PFSK-1 (cell line): ENCODE data around the gene COL18A1.

ENCODE experiments used
- FOXP2 ChIP-seq: optimal IDR thresholded peaks from 2 replicates; pipeline ENCODE3; 2011; ENCODE audit warnings: borderline replicate concordance, control low read depth, inconsistent platforms; ENCODE audit not compliant: insufficient read depth; ENCODE audit errors: extremely low read length, extremely low read depth
- POLR2AphosphoS5 ChIP-seq: IDR thresholded peaks from 2 replicates; pipeline ENCODE4 v1.6.1; 2012; ENCODE audit warnings: low read depth, mild to moderate bottlenecking, control low read depth, low read length, moderate library complexity
- SIN3A ChIP-seq: IDR thresholded peaks from 2 replicates; pipeline ENCODE4 v1.6.1; 2012; ENCODE audit warnings: mild to moderate bottlenecking, low read length, moderate library complexity, borderline replicate concordance; ENCODE audit not compliant: insufficient read depth
- TAF1 ChIP-seq: IDR thresholded peaks from 2 replicates; pipeline ENCODE4 v1.6.1; 2012; ENCODE audit warnings: low read length, control low read depth, borderline replicate concordance; ENCODE audit not compliant: insufficient read depth
- TF ChIP-seq, protein P1 (sequence below), 2 experiments: IDR thresholded peaks; 2 replicates each; pipeline versions ENCODE4 v1.6.1 to v1.8.0; 2011 to 2012; ENCODE audit warnings: low read depth in 2 of 2, low read length in 2 of 2, control low read depth in 1 of 2, inconsistent platforms in 1 of 2, mild to moderate bottlenecking in 1 of 2, moderate library complexity in 1 of 2; ENCODE audit not compliant: insufficient read depth in 1 of 2

The COL18A1 gene

DNA sequence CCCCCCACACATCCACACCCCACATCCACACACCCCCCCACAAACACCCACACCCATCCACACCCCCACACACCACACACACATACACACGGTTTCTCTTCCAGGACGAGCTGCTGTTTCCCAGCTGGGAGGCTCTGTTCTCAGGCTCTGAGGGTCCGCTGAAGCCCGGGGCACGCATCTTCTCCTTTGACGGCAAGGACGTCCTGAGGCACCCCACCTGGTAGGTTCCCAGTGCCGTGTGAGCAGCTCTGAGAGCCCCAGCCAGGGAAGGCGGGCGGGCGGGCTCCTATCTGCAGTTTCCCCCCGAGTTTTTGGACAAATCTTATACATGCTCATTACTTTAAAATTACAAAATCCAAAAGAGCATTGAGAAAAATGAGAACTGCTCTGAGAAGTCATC is 106.0 kb downstream of the COL18A1 start:
- TF ChIP-seq FOXP2 = no peak
- no peak for TF ChIP-seq TAF1
- TF ChIP-seq POLR2AphosphoS5 = no peak
- no peak for TF ChIP-seq SIN3A
- TF ChIP-seq, protein P1, sequence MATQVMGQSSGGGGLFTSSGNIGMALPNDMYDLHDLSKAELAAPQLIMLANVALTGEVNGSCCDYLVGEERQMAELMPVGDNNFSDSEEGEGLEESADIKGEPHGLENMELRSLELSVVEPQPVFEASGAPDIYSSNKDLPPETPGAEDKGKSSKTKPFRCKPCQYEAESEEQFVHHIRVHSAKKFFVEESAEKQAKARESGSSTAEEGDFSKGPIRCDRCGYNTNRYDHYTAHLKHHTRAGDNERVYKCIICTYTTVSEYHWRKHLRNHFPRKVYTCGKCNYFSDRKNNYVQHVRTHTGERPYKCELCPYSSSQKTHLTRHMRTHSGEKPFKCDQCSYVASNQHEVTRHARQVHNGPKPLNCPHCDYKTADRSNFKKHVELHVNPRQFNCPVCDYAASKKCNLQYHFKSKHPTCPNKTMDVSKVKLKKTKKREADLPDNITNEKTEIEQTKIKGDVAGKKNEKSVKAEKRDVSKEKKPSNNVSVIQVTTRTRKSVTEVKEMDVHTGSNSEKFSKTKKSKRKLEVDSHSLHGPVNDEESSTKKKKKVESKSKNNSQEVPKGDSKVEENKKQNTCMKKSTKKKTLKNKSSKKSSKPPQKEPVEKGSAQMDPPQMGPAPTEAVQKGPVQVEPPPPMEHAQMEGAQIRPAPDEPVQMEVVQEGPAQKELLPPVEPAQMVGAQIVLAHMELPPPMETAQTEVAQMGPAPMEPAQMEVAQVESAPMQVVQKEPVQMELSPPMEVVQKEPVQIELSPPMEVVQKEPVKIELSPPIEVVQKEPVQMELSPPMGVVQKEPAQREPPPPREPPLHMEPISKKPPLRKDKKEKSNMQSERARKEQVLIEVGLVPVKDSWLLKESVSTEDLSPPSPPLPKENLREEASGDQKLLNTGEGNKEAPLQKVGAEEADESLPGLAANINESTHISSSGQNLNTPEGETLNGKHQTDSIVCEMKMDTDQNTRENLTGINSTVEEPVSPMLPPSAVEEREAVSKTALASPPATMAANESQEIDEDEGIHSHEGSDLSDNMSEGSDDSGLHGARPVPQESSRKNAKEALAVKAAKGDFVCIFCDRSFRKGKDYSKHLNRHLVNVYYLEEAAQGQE (IDR thresholded peaks at IDR 0.05; ENCODE audit: insufficient read depth in 1 of 2, low read depth in 2 of 2, low read length in 2 of 2) = no peak

DNA sequence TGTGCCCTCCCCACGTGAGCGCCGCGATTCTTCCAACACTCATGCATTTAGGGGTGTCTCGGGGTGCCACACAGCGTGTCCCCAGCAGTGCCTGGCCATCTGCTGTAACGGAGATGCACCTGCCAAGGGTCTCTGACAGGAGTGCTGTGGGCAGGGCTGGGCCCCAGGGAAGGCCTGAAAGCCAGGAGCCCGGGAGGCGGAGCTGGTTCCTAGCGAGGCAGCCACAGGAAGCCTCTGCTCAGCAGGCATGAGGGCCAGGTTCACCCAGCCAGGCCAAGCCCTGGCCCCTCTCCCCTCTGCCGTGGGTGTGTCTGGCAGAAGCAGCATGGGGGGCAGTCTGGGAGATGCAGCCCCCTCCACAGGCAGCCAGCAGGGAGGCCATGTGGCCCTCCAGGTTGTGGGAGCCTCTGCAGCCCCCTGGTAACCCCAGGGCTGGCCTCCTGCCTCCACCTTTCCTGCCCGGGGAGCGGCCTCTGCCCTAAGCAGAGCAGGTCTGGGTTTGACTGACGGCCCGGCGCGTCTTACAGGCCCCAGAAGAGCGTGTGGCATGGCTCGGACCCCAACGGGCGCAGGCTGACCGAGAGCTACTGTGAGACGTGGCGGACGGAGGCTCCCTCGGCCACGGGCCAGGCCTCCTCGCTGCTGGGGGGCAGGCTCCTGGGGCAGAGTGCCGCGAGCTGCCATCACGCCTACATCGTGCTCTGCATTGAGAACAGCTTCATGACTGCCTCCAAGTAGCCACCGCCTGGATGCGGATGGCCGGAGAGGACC is 106.9 kb downstream of the COL18A1 start:
- TF ChIP-seq SIN3A (no peak), POLR2AphosphoS5 (peak; percentile 34; the same call in 1 of the 2 replicates), TAF1 (no peak)

DNA sequence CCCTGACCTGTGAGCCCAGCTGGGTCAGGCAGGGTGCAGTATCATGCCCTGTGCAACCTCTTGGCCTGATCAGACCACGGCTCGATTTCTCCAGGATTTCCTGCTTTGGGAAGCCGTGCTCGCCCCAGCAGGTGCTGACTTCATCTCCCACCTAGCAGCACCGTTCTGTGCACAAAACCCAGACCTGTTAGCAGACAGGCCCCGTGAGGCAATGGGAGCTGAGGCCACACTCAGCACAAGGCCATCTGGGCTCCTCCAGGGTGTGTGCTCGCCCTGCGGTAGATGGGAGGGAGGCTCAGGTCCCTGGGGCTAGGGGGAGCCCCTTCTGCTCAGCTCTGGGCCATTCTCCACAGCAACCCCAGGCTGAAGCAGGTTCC is 107.6 kb downstream of the COL18A1 start:
- TF ChIP-seq SIN3A = no peak
- TF ChIP-seq, protein P1 (IDR thresholded peaks at IDR 0.05; ENCODE audit: insufficient read depth in 1 of 2, low read depth in 2 of 2, low read length in 2 of 2) = no peak
- no peak for TF ChIP-seq FOXP2
- no peak for TF ChIP-seq TAF1
- TF ChIP-seq POLR2AphosphoS5 = no peak

DNA sequence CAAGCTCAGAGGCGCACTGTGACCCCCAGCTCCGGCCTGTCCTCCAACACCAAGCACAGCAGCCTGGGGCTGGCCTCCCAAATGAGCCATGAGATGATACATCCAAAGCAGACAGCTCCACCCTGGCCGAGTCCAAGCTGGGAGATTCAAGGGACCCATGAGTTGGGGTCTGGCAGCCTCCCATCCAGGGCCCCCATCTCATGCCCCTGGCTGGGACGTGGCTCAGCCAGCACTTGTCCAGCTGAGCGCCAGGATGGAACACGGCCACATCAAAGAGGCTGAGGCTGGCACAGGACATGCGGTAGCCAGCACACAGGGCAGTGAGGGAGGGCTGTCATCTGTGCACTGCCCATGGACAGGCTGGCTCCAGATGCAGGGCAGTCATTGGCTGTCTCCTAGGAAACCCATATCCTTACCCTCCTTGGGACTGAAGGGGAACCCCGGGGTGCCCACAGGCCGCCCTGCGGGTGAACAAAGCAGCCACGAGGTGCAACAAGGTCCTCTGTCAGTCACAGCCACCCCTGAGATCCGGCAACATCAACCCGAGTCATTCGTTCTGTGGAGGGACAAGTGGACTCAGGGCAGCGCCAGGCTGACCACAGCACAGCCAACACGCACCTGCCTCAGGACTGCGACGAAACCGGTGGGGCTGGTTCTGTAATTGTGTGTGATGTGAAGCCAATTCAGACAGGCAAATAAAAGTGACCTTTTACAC is 108.2 kb downstream of the COL18A1 start:
- TF ChIP-seq FOXP2 = no peak
- TF ChIP-seq, protein P1 (IDR thresholded peaks at IDR 0.05; ENCODE audit: insufficient read depth in 1 of 2, low read depth in 2 of 2, low read length in 2 of 2) = no peak
- TF ChIP-seq TAF1 = no peak
- no peak for TF ChIP-seq POLR2AphosphoS5
- TF ChIP-seq SIN3A = no peak

DNA sequence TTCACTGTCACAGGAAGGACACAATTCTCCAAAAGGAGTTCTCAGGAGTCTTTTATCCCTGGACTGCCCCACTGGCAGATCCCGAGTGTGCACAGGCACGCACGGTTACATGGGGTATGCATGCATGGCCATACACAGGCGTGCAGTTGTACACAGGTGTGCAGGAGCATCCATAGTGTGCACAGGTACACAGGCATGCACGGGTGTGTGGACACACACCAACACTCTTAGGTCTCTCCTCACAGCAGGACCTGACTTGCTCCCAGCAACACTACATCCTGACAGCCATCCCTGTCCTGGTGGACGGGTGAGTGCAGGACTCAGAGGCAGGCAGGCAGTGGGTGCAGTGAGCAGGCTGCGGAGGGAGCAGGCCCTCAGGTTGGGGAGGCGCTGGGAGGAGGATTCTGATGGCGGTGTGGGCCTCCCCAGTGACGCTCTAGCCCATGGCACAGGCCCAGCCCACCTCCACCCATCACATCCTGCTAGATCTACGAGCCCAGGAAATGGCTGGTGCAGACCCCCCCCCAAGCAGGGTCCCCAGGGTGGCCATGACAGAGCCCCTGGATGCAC is 108.9 kb downstream of the COL18A1 start:
- TF ChIP-seq, protein P1 (IDR thresholded peaks at IDR 0.05; ENCODE audit: insufficient read depth in 1 of 2, low read depth in 2 of 2, low read length in 2 of 2) = no peak
- TF ChIP-seq TAF1 (no peak), POLR2AphosphoS5 (no peak), FOXP2 (no peak), SIN3A (no peak)
